GM18873 (cell line): Measurements from ENCODE around the gene UBR1.

Experiments used
- ATAC-seq: cut with Tn5 transposase; IDR thresholded peaks from one replicate; pipeline ENCODE4 v1.9.1; 2021; ENCODE audit warnings: mild to moderate bottlenecking, moderate library complexity, moderate number of reproducible peaks; ENCODE audit not compliant: unreplicated experiment, low FRiP score

Gene UBR1

DNA sequence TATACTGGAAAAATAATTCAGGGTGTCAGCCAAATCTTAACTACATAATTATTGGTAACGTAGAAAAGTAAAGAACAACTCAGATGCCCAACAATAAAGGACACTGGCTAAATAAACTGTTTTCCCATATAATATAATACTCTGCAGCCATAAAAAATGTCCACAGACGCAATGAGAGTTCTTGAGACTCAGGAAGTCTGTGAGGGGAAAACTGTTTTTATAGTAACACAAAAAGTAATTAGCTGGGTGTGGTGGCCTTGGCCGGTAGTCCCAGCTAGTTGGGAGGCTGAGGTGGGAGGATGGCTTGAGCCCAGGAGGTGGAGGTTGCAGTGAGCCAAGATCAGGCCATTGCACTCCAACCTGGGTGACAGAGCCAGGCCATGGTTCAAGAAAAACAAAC, 5.5 kb upstream of the UBR1 start:
- no peak for ATAC-seq

DNA sequence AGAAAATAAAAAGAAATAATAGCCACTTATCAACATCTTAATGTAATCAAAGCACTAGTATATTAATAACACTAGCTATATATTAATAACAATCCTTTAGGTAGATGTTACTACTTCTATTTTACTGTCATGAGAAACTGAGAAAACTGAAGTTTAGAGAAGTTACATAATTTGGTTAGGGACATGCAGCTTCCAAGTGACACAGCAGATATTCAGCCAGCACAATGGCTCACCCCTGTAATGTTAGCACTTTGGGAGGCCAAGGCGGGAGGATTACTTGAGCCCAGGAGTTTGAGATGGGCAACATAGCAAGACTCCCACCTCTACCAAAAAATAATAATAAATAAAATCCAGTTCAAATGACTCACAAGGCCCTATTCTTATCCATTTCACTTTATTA, 1.9 kb upstream of the UBR1 start:
- no peak for ATAC-seq

DNA sequence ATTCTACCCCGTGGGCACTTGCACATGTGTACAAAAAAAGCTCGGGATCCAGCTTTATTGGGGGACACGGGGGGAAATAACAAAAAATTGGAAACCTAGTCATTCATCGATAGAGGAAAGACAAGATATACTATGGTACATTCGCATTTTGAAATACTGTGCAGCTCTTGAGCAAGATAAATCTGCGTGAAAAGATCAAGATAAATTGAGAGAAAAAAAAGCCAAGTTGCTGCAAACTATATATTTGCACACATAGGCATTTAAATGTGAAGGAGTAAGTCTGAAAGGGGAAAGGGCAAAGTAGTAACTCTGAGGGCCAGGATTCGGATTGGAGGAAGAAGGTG, 620 bp upstream of the UBR1 start:
- no peak for ATAC-seq

DNA sequence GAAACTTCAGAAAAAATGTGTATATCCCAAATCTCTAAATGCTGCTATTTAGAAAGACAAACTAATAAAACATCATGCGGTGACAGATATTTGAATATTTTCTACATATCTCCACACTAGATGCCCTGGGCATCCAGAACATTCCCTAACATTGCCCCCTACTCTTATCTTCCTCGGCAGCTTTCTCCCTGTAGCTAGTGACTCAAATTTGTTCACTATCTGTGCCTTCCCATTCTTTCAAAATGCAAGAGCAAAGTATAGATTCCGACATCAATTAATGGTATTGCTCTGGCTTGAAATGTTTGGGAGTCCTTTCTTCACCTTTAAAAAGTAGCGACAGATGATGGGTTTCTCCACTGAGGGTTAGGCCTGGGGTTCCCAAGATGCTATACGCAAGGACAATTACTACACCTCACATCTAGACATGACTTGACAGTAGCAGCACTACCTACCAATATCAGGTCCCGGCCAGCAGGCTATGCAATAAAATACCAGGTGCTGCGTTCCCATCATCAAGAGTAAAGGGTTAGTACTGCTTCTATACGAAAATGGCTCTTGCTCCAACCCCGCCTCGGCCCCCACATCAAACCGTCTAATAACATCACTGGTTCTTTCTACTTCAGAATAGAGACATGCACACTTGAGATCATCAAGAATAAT, 631 bp downstream of the UBR1 start:
- ATAC-seq = no peak

DNA sequence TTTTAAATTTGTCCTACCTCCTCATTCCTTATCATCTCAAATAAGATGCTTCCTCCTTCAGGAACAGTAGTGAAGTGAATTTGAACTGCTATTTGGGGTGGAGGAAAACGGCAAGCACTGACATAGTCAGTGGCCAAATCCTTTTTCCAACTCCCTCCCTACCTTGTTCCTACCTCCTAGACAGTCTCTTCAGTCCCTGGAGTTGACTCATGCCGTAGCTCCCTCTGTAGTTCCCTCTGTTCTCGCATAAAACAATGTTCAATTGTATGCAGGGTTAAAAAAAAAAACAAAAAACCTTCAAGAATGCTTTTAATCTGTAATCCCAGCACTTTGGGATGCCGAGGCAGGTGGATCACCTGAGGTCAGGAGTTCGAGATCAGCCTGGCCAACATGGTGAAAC, 1.4 kb downstream of the UBR1 start:
- ATAC-seq = no peak

DNA sequence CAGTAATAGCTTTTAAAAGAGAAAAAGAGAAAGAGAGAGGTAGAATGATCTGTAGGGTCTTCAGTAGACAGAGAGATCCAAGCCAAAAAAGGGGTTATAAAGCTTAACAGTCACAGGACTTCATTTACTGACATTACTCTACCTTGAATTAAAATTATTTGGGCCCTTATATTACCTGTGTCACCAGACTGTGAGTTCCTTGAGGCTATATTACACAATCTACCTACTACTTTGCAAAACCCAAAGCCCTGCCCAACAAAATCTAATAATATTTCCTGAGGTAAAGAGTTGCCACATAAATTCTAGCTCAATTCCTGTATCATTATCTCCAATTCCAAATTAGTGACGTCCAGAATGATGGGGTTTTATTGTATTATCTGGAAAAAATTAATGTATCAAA, 1.9 kb downstream of the UBR1 start:
- no peak for ATAC-seq

DNA sequence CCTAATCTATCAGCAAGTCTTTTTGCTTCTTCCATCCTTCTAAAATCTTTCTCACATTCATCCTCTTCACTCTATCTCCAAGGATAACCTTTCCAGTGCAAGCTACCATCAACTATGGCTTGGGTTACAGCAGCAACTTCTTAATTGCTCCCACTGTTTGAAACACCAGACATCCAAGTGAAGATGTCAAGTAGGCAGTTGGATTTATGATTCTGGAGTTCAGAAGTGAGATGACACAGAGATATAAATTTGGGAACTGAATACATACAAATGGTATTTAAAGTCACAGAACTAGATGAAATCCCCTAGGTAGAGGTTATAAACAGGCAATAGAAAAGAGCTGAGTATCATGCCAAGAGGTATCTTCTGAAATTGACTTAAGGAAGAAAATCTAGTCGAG, 3.7 kb downstream of the UBR1 start:
- no peak for ATAC-seq

DNA sequence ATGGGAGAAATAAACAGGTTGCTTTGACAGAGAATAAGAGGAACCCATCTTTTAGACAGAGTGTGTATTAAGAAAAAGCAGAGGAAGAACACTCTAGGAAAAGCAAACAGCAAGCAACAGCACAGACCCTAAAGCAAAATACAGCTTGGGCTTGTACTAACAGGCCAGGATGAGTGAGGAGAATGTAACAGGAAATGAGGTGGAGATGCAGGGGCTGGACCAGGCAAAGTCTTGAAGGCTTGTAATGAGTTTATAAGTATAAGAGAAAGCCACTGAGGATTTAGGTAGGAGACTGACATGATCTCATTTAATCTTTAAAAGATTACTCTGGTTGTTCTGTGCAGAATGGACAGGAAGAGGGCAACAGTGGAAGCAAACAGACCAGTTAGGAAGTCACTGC, 4.9 kb downstream of the UBR1 start:
- ATAC-seq = no peak

DNA sequence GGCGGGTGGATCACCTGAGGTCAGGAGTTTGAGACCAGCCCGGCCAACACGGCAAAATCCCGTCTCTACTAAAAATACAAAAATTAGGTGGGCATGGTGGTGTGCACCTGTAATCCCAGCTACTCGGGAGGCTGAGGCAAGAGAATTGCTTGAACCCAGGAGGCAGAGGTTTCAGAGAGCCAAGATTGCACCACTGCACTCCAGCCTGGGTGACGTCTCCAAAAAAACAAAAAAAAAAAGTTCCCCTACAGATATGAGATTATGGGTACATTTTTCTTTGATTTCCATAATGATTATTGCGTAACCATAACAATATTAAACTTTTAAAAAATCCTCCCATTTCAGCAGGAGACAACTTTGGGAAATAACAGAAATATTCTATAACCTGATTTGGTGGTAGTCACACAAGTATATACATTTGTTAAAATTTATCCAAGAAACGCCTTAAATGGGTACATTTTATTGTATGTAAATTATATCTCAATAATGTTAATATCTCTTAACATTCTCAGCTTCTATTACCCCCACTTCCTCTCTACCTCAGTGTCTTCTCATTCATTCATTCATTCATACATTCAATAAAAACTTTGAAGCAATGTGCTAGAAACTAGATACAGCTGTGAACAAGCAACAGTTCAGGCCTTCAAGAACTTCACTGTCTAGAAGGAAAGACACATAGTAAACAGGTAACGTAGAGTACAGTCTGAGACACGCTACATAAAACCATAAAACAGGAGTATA, 6.6 kb downstream of the UBR1 start:
- ATAC-seq = no peak

DNA sequence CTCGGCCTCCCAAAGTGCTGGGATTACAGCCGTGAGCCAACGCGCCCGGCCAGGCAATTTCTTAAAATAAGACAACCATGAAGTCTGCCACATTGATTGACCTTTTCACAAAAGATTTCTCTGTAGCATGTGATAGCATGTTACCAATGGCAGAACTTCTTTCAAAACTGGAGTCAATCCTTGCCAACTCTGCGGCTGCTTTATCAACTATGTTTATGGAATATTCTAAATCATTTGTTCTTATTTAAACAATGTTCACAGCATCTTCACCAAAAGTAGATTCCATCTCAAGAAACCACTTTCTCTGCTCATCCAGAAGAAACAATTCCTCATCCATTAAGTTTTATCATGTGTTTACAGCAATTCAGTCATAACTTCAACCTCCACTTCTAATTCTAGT, 9.4 kb downstream of the UBR1 start:
- ATAC-seq = no peak

DNA sequence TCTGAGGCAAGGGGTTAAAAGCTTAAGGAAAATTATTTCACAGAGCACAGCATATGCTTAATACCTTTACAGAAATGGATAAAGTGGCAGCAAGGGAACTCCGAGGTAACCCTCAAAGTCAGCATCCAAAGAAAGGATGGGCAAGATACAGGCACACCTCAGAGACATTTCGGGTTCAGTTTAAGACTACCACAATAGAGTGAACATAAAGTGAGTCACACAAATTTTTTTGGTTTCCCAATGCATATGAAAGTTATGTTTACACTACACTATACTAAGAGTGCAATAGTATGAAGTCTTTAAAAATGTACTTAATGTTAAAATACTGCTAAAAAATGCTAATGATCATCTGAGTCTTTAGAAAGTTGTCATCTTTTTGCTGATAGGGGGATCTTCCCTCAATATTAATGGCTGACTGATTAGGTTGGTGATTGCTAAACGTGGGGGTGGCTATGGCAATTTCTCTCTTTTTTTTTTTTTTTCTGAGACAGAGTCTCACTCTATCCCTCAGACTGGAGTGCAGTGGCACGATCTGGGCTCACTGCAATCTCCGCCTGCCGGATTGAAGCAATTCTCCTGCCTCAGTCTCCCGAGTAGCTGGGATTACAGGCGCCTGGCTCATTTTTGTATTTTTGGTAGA, 10.0 kb downstream of the UBR1 start:
- no peak for ATAC-seq

DNA sequence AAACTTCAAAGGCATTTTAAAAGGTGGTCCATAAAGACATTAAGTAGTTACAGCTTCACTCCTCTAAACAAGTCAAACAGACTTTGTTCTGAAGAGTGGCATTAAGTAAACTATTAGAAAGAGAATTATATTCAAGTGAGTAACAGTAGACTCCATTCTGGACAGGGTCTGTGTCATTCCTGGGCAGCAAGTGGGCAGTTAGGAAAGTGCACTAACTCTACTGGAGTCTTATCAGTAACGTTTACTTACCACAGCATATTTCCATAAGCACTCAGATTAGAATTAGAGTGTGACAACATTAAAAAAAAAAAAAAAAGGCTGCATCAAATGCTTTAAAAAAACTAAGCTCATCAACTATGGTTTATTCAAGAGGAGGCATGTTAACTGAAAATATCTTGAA, 10.6 kb downstream of the UBR1 start:
- ATAC-seq = no peak

DNA sequence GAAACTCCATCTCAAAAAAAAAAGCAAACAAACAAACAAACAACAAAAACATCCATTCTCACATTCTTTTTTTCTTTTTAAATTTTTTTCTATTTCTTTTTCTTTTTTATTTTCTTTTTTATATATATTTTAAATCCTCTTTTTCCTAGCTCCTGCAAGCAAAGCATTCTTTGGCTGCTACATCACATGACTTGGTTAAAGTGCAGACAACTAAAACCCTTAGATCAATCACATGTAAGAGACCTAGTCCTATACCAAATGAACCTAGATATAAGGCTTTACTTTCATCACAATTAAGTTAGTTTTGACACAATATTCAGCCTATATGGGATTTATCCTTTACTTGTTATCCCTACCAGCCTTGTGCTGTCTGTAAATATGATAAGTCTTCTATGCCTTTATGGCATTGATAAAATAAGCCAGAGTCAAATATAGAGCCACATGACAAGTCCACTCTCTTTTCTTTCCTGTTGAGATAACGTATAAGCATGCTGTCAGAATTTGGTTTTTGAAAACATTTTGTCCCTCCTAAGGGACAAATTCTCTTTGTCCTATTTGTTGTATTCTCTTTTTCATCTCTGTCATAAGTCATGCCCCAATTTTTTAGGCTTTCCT, 11.3 kb downstream of the UBR1 start:
- no peak for ATAC-seq

DNA sequence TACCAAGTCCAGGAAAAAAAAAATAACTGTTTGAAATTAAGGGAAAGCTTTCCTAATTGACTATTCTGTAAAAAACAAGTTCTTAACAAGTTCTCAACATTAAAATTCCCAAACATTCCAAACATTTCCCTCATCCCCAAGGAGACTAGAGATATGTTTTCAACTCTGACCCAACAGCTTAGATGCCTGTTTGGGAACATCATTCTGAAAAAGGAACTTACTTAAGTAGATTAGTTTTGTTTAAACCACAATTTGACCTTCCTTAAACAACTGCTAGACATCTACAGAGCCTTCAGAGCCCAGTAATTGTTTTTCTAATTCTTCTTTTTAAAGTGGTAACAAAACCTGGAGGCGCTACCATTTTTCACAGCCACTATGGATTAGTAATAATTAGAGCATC, 12.8 kb downstream of the UBR1 start:
- ATAC-seq = no peak

DNA sequence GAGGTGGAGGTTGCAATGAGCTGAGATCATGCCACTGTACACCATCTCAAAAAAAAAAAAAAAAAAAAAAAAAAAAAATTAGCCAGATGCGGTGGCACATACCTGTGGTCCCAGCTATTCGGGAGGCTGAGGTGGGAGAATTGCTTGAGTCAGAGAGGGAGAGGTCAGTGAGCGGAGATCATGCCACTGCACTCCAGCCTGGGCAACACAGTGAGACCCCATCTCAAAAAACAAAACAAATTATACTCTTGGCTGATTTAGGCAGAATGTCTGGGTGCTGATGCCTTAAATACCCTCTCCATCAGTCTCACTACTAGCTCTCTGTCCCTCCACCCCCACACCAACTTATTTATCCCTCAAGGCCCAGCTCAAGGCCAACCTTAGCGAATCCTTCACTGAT, 14.0 kb downstream of the UBR1 start:
- ATAC-seq = no peak

DNA sequence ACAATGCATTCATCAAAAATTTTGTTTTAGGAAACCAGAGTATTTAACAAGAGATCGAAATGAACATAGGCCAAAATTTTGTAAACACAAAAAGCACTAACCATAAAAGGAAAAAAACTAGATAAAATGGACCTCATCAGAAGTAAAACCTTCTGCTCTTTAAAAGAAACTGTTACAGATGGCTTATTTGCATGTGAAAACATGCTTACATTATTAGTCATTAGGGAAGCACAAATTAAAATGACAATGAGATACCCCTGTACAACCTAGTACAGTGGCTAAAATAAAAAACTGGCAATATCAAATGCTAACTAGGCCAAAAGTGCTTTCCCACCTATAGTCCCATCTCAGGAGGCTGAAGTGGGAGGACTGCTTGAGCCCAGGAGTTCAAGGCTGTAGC, 19.3 kb downstream of the UBR1 start:
- ATAC-seq = no peak

DNA sequence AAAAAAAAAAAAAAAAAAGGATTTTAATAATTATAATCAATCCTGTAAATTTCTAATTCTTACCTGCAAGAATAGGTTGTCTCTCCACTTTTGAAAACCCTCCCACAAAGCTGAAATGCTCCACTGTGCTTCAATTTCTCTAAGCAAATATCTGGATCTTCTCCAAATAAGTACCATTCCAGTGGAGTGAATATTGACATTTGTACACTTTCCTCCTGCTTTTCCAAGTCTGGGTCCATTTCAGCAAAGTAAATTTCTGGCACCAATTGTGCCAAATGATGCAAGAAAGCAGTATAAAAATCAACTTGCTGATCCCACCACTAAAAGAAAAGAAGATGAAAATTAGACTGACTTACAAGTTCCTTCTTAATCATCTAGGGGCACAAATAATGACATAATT, 19.9 kb downstream of the UBR1 start:
- no peak for ATAC-seq

DNA sequence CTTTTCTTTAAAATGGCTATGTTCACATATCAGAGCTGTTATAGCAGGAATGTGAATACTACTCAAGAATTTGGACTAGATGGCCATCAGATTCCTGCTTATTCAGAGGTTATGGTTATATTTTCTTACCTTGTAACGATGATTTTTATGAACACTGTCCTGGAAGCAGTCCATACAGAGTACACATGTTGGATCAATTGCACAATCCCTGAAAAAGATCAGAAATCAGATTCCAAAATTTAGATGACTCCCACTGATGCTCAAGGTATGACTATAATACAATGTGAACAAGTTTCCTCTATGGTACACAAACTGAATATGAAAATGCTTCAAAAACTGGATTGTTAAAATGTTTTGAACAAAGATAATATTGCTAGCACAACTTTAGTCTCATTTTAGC, 23.3 kb downstream of the UBR1 start:
- no peak for ATAC-seq

DNA sequence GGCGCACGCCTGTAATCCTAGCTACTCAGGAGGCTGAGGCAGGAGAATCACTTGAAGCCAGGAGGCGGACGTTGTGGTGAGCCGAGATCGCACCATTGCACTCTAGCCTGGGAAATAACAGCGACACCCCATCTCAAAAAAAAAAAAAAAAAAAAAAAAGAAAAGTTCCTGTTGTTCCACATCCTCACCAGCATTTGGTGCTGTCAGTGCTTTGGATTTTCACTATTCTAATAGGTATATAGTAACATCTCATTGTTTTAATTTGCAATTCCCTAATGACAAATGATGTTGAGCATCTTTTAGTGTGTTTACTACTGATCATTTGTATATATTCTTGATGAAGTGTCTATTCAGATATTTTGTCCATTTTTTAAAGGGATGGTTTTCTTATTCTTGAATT, 24.6 kb downstream of the UBR1 start:
- ATAC-seq = no peak

DNA sequence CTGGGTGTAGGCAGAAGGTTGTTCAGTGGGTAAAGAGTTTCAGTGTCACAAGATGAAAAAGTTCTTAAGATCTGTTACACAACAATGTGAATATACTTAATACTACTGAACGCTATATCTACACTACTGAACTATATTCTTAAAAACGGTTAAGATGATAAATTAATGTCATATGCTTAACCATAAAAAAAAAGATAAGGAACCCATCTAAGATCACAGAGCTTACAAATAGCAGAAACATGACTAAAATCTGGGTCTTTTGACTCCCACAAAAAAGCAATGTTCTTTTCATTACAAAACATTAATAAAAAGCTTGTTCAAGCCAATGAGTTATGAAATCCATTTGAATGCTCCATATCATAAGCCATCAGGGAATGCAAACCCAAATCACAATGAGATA, 34.4 kb downstream of the UBR1 start:
- no peak for ATAC-seq

DNA sequence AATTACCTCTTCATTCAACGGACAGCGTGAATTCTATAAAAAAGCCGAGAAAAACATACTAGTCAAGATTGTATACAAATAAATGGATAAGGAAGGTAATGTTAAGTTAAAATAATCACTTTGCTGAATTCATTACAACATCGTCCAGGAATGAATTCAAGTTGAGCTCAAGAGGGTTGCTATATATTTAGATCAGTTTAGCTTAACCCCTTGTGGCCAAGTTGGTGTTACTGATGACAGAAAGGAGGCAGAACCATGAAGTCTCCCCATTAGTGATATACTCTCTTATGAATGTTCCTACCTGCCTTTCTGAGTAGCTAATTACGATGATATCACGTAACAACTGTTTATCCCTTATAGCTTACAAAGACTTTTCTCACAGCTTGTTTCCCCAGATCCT, 34.9 kb downstream of the UBR1 start:
- ATAC-seq = no peak

DNA sequence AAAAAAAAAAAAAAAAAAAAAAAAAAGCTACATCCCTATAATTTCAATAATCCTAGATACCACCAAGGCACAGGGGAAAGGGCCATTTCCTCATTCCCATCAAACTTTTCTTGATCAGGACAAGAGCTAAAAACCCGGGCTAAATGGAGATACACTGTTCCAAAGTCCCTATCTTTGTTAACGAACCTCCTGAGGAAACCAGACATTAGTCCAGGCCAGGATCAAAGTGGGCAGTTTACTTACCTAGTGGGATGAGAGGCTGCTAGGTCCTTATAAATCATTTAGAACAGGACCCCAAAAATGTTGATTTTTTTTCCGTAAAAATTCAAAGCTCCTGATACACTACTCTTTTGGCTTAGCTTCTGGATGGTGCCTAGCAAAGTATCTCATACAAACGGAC, 35.6 kb downstream of the UBR1 start:
- no peak for ATAC-seq
